Transverse colon (tissue), 4 donors: ENCODE results near the gene NRP1.

Source experiments
- EP300 ChIP-seq: sonication (generic); formaldehyde crosslinking; IDR thresholded peaks from one replicate; pipeline ENCODE4 v1.6.1; 2017; ENCODE audit warnings: antibody characterized with exemption, low read depth
- POLR2A ChIP-seq: fragments of 450-650 bp; IDR thresholded peaks from one replicate; pipeline ENCODE4 v1.6.1; 2016; ENCODE audit warnings: antibody characterized with exemption, mild to moderate bottlenecking, moderate library complexity
- POLR2AphosphoS5 ChIP-seq, 3 donors: sonication (generic); formaldehyde crosslinking; IDR thresholded peaks; one replicate each; pipeline ENCODE4 v1.6.1; 2016; ENCODE audit warnings: antibody characterized with exemption in 3 of 3
- TF ChIP-seq, protein P1 (sequence below), 5 experiments: fragments of 200-600 bp in 3 of 5; fragments of 450-650 bp in 2 of 5; sonication (generic) in 3 of 5; IDR thresholded peaks; 1 replicate in 2 of 5; 2 replicates in 3 of 5; pipeline ENCODE4 v1.5.1; 2016 to 2017; ENCODE audit warnings: antibody characterized with exemption in 5 of 5, inconsistent platforms in 3 of 5, mild to moderate bottlenecking in 2 of 5, moderate library complexity in 1 of 5

DNA sequence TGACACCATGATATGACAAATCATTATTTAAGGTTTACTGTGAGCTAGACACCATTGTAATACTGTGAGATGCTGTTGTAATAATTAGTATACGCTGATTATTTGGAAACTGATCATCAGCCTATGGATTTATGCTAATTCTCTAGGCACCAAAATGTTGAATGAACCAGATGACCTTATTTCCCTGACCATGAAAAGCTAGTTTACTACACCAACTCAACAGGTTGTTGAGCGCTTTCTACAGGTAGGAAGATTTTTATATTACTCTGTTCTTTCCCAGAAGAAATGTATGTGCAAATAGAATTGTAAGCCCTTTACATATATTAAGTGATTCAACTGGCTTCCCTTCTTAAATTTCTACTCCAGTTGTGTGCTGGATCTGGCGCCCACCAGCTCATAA is 6.2 kb downstream of the NRP1 start:
- no peak for TF ChIP-seq POLR2A
- TF ChIP-seq, protein P1, sequence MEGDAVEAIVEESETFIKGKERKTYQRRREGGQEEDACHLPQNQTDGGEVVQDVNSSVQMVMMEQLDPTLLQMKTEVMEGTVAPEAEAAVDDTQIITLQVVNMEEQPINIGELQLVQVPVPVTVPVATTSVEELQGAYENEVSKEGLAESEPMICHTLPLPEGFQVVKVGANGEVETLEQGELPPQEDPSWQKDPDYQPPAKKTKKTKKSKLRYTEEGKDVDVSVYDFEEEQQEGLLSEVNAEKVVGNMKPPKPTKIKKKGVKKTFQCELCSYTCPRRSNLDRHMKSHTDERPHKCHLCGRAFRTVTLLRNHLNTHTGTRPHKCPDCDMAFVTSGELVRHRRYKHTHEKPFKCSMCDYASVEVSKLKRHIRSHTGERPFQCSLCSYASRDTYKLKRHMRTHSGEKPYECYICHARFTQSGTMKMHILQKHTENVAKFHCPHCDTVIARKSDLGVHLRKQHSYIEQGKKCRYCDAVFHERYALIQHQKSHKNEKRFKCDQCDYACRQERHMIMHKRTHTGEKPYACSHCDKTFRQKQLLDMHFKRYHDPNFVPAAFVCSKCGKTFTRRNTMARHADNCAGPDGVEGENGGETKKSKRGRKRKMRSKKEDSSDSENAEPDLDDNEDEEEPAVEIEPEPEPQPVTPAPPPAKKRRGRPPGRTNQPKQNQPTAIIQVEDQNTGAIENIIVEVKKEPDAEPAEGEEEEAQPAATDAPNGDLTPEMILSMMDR (IDR thresholded peaks at IDR 0.05) = no peak
- TF ChIP-seq POLR2AphosphoS5 (IDR thresholded peaks at IDR 0.05) = no peak
- TF ChIP-seq EP300 = no peak
